ENCODE results near the gene GPC6.

GRCh38 chr13:94120878-94121277, 894.3 kb downstream of the GPC6 start:
- TF ChIP-seq, protein P1, sequence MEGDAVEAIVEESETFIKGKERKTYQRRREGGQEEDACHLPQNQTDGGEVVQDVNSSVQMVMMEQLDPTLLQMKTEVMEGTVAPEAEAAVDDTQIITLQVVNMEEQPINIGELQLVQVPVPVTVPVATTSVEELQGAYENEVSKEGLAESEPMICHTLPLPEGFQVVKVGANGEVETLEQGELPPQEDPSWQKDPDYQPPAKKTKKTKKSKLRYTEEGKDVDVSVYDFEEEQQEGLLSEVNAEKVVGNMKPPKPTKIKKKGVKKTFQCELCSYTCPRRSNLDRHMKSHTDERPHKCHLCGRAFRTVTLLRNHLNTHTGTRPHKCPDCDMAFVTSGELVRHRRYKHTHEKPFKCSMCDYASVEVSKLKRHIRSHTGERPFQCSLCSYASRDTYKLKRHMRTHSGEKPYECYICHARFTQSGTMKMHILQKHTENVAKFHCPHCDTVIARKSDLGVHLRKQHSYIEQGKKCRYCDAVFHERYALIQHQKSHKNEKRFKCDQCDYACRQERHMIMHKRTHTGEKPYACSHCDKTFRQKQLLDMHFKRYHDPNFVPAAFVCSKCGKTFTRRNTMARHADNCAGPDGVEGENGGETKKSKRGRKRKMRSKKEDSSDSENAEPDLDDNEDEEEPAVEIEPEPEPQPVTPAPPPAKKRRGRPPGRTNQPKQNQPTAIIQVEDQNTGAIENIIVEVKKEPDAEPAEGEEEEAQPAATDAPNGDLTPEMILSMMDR (optimal IDR thresholded peaks at IDR 0.05 in 1 of 3, IDR thresholded peaks at IDR 0.05 in 1 of 3, conservative IDR thresholded peaks at IDR 0.05 in 1 of 3; ENCODE audit: extremely low read depth in 1 of 3, insufficient read depth in 2 of 3, low read length in 3 of 3), result no peak
- no peak for TF ChIP-seq EZH2 (IDR thresholded peaks at IDR 0.05; ENCODE audit: low read length)

Data from keratinocyte (primary cell).